ENCODE data around the gene CLDN6. TPM values are rescaled to one million over a fixed set of nuclear protein-coding genes. Genes with fewer than 3 reads are reported as not detected.

CLDN6 gene
- total and polyA plus RNA-seq, 9 of the 15 experiments (the other 6 are each of a cell fraction or from before 2014, with no cell fraction given) = 0.22 to 0.75 (median 0.38) TPM; not detected in 3

DNA sequence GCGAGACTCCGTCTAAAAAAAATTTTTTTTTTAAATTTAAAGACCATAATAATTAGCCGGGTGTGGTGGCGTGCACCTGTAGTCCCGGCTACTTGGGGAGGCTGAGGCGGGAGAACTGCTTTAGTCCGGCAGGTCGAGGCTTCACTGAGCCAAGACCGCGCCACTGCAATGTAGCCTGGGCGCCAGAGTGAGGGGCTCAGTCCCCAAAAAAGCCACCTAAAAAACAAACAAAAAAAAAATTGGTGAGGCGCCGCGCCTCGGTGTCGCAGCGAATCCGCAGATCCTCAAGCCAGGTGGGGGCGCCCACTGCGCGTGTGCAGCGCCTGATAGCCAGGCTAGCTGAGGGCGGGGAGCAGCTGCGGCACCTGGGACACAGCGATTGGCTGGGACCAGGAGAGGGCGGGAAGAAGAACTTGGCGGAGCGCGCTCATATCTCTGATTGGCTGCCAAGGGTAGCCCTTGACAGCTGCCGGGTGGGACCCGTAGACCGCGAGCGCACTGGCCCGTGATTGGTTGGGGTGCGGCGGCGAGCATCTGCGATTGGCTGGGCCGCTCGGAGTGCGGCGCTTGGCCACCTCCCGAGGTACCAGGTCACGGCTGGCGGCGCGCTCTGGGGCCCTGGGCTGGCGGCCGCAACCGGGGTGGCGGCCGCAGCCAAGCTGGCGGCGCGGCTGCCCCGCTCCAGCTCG lies 14.3 kb downstream of the CLDN6 start (continued):
- TF ChIP-seq RBM22 (IDR thresholded peaks at IDR 0.05; ENCODE audit: low read depth, low read length, poor library complexity, severe bottlenecking) (no peak), TGIF2 (CRISPR knock-in tag; IDR thresholded peaks at IDR 0.05) (peak; percentile 86; the same call in 1 of the 2 replicates), FOXK1 (CRISPR knock-in tag; IDR thresholded peaks at IDR 0.05; ENCODE audit: borderline replicate concordance) (no peak), NELFE (IDR thresholded peaks at IDR 0.05; ENCODE audit: insufficient read depth, insufficient read length) (no peak), RBM25 (IDR thresholded peaks at IDR 0.05; ENCODE audit: low read depth, low read length, severe bottlenecking) (peak; percentile 100), ZC3H8 (IDR thresholded peaks at IDR 0.05) (no peak), NFYB (IDR thresholded peaks at IDR 0.05; ENCODE audit: extremely low read depth, insufficient read length) (peak; percentile 99), DPF2 (IDR thresholded peaks at IDR 0.05) (no peak), DIDO1 (tag; IDR thresholded peaks at IDR 0.05; ENCODE audit: low read depth) (no peak), NFATC3 (IDR thresholded peaks at IDR 0.05) (no peak), RCOR1 (IDR thresholded peaks at IDR 0.05; ENCODE audit: borderline replicate concordance in 1 of 2, low read depth in 2 of 2, low read length in 2 of 2) (peak in 1 of 2 experiments; percentile 47; a peak in 1 of 4 replicates), KDM4B (IDR thresholded peaks at IDR 0.05; ENCODE audit: borderline replicate concordance in 2 of 2, low read depth in 1 of 2) (0 out of 4 replicates have a peak, but pooled peaks of 1 of the 2 experiments have one; percentile 23), PHB (CRISPR knock-in tag; IDR thresholded peaks at IDR 0.05) (no peak), POLR2AphosphoS2 (IDR thresholded peaks at IDR 0.05; ENCODE audit: low read length) (no peak), CC2D1A (IDR thresholded peaks at IDR 0.05) (peak; percentile 76), KLF16 (IDR thresholded peaks at IDR 0.05) (0 out of 2 replicates have a peak, but pooled peaks have one; percentile 6)
- TF ChIP-seq, protein P1, sequence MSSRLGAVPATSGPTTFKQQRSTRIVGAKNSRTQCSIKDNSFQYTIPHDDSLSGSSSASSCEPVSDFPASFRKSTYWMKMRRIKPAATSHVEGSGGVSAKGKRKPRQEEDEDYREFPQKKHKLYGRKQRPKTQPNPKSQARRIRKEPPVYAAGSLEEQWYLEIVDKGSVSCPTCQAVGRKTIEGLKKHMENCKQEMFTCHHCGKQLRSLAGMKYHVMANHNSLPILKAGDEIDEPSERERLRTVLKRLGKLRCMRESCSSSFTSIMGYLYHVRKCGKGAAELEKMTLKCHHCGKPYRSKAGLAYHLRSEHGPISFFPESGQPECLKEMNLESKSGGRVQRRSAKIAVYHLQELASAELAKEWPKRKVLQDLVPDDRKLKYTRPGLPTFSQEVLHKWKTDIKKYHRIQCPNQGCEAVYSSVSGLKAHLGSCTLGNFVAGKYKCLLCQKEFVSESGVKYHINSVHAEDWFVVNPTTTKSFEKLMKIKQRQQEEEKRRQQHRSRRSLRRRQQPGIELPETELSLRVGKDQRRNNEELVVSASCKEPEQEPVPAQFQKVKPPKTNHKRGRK (tag; IDR thresholded peaks at IDR 0.05) = no peak
- TF ChIP-seq, protein P2, sequence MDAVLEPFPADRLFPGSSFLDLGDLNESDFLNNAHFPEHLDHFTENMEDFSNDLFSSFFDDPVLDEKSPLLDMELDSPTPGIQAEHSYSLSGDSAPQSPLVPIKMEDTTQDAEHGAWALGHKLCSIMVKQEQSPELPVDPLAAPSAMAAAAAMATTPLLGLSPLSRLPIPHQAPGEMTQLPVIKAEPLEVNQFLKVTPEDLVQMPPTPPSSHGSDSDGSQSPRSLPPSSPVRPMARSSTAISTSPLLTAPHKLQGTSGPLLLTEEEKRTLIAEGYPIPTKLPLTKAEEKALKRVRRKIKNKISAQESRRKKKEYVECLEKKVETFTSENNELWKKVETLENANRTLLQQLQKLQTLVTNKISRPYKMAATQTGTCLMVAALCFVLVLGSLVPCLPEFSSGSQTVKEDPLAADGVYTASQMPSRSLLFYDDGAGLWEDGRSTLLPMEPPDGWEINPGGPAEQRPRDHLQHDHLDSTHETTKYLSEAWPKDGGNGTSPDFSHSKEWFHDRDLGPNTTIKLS (IDR thresholded peaks at IDR 0.05; ENCODE audit: borderline replicate concordance, low read depth) = no peak
- TF ChIP-seq, protein P3, sequence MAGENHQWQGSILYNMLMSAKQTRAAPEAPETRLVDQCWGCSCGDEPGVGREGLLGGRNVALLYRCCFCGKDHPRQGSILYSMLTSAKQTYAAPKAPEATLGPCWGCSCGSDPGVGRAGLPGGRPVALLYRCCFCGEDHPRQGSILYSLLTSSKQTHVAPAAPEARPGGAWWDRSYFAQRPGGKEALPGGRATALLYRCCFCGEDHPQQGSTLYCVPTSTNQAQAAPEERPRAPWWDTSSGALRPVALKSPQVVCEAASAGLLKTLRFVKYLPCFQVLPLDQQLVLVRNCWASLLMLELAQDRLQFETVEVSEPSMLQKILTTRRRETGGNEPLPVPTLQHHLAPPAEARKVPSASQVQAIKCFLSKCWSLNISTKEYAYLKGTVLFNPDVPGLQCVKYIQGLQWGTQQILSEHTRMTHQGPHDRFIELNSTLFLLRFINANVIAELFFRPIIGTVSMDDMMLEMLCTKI (IDR thresholded peaks at IDR 0.05; ENCODE audit: partially characterized antibody) = no peak
- TF ChIP-seq, protein P4, sequence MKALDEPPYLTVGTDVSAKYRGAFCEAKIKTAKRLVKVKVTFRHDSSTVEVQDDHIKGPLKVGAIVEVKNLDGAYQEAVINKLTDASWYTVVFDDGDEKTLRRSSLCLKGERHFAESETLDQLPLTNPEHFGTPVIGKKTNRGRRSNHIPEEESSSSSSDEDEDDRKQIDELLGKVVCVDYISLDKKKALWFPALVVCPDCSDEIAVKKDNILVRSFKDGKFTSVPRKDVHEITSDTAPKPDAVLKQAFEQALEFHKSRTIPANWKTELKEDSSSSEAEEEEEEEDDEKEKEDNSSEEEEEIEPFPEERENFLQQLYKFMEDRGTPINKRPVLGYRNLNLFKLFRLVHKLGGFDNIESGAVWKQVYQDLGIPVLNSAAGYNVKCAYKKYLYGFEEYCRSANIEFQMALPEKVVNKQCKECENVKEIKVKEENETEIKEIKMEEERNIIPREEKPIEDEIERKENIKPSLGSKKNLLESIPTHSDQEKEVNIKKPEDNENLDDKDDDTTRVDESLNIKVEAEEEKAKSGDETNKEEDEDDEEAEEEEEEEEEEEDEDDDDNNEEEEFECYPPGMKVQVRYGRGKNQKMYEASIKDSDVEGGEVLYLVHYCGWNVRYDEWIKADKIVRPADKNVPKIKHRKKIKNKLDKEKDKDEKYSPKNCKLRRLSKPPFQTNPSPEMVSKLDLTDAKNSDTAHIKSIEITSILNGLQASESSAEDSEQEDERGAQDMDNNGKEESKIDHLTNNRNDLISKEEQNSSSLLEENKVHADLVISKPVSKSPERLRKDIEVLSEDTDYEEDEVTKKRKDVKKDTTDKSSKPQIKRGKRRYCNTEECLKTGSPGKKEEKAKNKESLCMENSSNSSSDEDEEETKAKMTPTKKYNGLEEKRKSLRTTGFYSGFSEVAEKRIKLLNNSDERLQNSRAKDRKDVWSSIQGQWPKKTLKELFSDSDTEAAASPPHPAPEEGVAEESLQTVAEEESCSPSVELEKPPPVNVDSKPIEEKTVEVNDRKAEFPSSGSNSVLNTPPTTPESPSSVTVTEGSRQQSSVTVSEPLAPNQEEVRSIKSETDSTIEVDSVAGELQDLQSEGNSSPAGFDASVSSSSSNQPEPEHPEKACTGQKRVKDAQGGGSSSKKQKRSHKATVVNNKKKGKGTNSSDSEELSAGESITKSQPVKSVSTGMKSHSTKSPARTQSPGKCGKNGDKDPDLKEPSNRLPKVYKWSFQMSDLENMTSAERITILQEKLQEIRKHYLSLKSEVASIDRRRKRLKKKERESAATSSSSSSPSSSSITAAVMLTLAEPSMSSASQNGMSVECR (CRISPR knock-in tag; IDR thresholded peaks at IDR 0.05) = no peak

Data from K562 (cell line).